ENCODE data around the gene BBOX1. TPM values are rescaled to one million over a fixed set of nuclear protein-coding genes. Genes with fewer than 3 reads are reported as not detected.

BBOX1 gene
- total RNA-seq, 1 experiment from 2014 or later: 0.29 TPM

- no peak for DNase-seq (ENCODE audit: low spot score)
These were observed 15.2 kb upstream of the BBOX1 start for GRCh38 chr11:27025312-27025955.

GRCh38 chr11:27025957-27026733 lies 14.5 kb upstream of the BBOX1 start:
- DNase-seq (ENCODE audit: low spot score): no peak

- no peak for DNase-seq (ENCODE audit: low spot score)
These were observed 12.1 kb upstream of the BBOX1 start for GRCh38 chr11:27028561-27028965.

- DNase-seq (ENCODE audit: low spot score): no peak
These were observed 10.6 kb upstream of the BBOX1 start for GRCh38 chr11:27029966-27030365.

GRCh38 chr11:27031754-27032153 lies 8.9 kb upstream of the BBOX1 start:
- DNase-seq (ENCODE audit: low spot score): no peak

- no peak for DNase-seq (ENCODE audit: low spot score)
These were observed 742 bp upstream of the BBOX1 start for GRCh38 chr11:27039873-27040272.

- DNase-seq (ENCODE audit: low spot score): no peak
These were observed 705 bp downstream of the BBOX1 start for GRCh38 chr11:27041141-27041899.

GRCh38 chr11:27046956-27047355 lies 6.3 kb downstream of the BBOX1 start:
- DNase-seq (ENCODE audit: low spot score): no peak

GRCh38 chr11:27052668-27053067 lies 12.1 kb downstream of the BBOX1 start:
- no peak for DNase-seq (ENCODE audit: low spot score)

- peak; percentile 62 for DNase-seq (ENCODE audit: low spot score)
These were observed 14.6 kb downstream of the BBOX1 start for GRCh38 chr11:27055065-27055682.

- DNase-seq (ENCODE audit: low spot score): no peak
These were observed 16.6 kb downstream of the BBOX1 start for GRCh38 chr11:27057091-27057780.

- no peak for DNase-seq (ENCODE audit: low spot score)
These were observed 17.8 kb downstream of the BBOX1 start for GRCh38 chr11:27058456-27058855.

GRCh38 chr11:27059431-27059830 lies 18.8 kb downstream of the BBOX1 start:
- no peak for DNase-seq (ENCODE audit: low spot score)

- DNase-seq (ENCODE audit: low spot score): no peak
These were observed 20.3 kb downstream of the BBOX1 start for GRCh38 chr11:27060816-27061460.

- no peak for DNase-seq (ENCODE audit: low spot score)
These were observed 20.8 kb downstream of the BBOX1 start for GRCh38 chr11:27061461-27061821.

GRCh38 chr11:27064086-27064485 lies 23.5 kb downstream of the BBOX1 start:
- no peak for DNase-seq (ENCODE audit: low spot score)

- no peak for DNase-seq (ENCODE audit: low spot score)
These were observed 34.6 kb downstream of the BBOX1 start for GRCh38 chr11:27075192-27075591.

- DNase-seq (ENCODE audit: low spot score): no peak
These were observed 35.0 kb downstream of the BBOX1 start for GRCh38 chr11:27075655-27076054.

- no peak for DNase-seq (ENCODE audit: low spot score)
These were observed 35.5 kb downstream of the BBOX1 start for GRCh38 chr11:27076121-27076589.

GRCh38 chr11:27081056-27081455 lies 40.4 kb downstream of the BBOX1 start:
- no peak for DNase-seq (ENCODE audit: low spot score)

GRCh38 chr11:27083241-27083640 lies 42.6 kb downstream of the BBOX1 start:
- no peak for DNase-seq (ENCODE audit: low spot score)

Measured in H4 (cell line).